GF-D8 (cell line): ENCODE measurements around the gene NLK.
"Not testable (repeated sequence)": the region's sequence is repeated elsewhere in the genome, so short reads cannot be mapped to it uniquely, and the experiment has no call there.

Experiments used
- DNase-seq: peaks from one replicate; lab custom pipeline; 2025; lab: John Stamatoyannopoulos, UW

The NLK gene

GRCh38 chr17:28155405-28155804 lies 112.9 kb downstream of the NLK start:
- not testable (repeated sequence) for DNase-seq

DNA sequence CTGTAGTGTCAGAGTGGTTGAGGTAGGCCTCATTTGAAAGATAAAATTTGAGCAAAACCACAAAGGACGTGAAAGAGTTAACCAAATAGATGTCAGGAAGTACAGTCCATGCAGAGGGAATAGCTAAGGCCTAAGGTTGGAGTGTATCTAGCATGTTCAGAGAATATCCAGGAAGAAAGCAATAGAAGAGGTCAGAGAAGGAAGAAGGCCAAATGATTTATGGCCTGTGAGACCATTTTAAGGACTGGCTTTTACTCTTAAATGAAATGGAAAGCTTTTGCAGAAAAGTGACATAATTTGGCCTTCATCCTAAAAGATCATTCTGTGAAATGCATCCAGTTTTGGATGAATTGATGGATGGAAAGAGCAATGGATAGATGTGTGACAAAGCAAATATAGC lies 116.5 kb downstream of the NLK start:
- no peak for DNase-seq

DNA sequence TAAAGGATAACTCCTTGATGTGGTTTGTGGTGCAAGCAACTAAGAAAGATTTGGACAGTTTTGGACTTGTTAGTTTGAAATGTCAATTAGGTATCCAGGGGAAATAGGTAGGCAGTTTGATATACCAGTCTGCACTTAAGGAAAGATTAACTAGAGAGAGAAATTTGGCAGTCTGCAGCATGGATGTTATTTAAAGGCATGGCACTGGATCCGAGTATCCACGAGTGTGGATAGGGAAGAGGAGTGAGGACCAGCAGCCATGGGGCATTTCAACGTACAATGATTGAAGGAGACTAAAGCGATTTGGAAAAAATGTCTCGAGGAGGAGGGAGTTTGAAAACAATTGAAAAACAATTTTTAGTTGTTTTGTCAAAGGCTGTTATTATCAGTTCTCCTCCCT lies 117.4 kb downstream of the NLK start:
- DNase-seq, result no peak

DNA sequence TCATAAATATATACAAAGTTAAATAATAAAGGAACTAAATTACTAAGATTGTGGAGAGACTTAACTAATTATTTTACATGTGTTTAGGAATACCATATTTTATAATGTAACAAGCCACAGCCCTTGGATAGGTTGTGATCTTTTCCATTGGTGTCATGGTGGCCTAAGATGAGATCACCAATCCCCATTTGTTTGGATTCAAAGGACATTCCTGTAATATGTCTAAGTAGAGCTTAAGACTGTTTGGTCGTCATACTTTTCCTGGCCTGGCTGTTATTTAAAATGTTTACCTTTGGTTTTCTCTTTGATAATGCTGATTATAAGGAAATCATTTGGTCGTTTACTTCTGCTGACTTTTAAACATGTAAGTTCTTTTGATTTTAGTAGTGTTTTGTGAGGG lies 118.1 kb downstream of the NLK start:
- no peak for DNase-seq

- no peak for DNase-seq
These were observed 118.8 kb downstream of the NLK start for GRCh38 chr17:28161311-28161710.

- no peak for DNase-seq
These were observed 124.0 kb downstream of the NLK start for GRCh38 chr17:28166478-28166877.

- DNase-seq, result no peak
These were observed 127.3 kb downstream of the NLK start for GRCh38 chr17:28169621-28170349.

- no peak for DNase-seq
These were observed 128.3 kb downstream of the NLK start for GRCh38 chr17:28170771-28171170.

DNA sequence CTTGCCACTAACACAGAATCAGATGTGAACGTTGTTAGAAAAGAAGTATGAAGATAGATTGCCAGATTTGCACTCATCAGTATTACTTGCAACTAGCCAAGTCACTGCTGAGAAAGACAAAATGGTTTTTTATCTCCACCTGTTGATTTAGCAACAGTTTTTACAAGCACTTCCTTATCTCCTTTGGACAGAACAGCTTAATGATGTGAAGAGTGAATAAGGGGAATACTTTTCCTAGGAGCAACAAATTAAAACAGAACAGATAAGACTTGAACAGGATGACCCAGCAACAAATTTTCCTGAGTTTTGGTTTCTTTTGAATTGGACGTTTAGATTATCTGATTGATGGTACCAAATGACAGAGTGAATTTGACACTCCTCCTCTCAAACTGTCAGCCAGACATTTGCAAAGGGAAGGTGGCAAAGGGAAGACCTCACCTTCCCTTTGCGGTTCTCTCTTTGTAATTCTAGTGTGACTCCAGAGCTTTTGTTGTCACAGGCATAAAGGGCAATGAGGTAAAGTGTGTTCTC lies 130.6 kb downstream of the NLK start:
- DNase-seq, result peak; percentile 84

DNA sequence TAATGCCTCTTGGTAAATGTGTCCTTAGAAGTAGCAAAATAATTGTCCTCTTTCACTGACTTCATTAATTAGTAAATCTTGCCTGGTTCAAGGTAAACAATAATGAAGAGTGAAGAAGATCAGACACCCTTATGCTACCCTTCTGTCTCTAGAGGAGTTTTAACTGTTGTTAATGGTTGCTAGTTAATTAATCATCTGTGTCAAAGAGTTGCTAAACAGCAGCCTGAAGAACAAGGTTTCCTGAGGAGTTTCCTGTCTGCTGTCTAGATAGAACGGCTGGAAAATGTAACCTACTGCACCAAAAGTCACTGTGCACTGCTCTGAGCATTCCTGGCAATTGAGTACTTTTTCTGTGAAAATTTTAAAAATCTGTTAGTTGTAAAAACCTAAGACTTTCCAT lies 131.3 kb downstream of the NLK start:
- DNase-seq, result peak; percentile 67

- peak; percentile 70 for DNase-seq
These were observed 132.0 kb downstream of the NLK start for GRCh38 chr17:28174352-28175046.

- no peak for DNase-seq
These were observed 134.9 kb downstream of the NLK start for GRCh38 chr17:28177351-28177750.

GRCh38 chr17:28178800-28179199 lies 136.3 kb downstream of the NLK start:
- no peak for DNase-seq

DNA sequence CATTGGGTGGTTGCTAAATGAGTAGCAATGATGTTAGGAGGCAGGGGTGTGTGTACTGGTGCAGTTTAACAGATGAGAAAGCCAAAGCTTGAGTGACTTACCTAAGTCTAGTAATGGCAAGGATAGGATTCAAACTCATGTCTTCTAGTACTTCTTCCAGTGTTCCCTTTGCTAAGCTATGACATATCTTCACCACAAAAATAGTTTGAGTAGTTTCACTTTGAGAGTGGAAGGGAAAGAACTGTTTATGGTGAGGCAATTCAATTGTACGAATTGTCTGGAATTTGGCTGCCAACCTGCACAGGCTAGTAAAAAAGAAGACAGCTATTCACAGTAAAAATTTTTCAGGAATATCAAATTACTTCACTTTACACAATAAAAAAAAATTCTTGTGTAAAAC lies 138.0 kb downstream of the NLK start:
- DNase-seq, result no peak

DNA sequence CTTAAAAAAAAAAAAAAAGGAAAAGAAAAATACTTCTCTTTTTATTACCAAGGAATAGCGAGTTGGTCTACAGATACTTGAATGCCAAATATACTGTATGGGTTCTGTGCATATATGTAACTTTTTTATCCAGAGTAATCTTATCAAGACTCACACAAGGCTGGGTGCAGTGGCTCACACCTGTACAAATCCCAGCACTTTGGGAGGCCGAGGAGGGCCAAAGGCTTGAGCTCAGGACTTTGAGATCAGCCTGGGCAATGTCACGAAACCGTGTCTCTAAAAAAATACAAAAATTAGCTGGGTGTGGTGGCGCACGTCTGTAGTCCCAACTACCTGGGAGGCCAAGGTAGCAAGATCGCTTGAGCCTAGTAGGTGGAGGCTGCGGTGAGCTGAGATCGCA lies 139.1 kb downstream of the NLK start:
- DNase-seq, result no peak

DNA sequence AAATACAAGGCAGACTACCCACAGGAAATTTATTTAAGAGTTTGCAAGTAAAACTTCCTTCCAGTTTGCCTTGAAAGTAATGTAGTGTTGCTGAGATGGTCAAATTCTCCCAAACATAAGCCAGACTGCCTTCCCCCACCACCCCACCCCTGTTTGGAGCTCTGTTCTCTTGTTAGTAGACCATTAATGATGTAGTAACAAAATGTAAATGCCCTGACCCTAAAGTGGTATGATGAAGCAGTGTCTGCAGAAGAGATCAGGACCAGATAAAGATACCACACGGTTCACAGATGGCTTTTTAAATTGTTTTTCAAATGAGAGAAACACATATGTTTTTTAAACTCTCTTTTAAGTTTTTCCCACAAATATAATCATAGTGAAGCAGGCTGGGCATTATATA lies 140.1 kb downstream of the NLK start:
- DNase-seq, result no peak

DNA sequence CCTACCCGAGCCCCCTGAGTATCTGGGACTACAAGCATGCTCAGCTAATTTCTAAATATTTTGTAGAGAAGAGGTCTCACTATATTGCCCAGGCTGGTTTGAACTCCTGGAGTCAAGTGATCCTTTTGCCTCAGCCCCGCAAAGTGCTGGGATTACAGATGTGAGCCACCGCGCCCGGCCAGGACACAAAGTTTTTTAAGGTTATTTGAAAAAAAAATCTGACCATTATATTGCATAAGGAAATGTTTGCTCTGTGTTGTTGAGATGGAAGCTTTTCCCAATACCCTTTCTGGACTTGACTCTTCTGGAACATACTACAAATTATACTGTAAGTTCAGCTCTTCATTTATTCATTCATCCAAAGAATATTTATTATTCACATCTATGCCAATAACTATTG lies 143.2 kb downstream of the NLK start:
- no peak for DNase-seq

DNA sequence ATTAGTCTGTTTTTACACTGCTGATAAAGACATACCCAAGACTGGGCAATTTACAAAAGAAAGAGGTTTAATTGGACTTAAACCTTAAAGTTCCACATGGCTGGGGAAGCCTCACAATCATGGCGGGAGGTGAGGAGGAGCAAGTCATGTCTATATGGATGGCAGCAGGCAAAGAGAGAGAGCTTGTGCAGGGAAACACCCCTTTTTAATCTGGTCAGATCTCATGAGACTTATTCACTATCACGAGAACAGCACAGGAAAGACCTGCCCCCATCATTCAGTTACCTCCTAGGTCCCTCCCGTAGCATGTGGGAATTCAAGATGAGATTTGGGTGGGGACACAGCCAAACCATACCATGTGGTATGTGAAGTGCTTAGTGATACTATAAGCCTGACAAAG lies 144.0 kb downstream of the NLK start:
- DNase-seq, result not testable (repeated sequence)

DNA sequence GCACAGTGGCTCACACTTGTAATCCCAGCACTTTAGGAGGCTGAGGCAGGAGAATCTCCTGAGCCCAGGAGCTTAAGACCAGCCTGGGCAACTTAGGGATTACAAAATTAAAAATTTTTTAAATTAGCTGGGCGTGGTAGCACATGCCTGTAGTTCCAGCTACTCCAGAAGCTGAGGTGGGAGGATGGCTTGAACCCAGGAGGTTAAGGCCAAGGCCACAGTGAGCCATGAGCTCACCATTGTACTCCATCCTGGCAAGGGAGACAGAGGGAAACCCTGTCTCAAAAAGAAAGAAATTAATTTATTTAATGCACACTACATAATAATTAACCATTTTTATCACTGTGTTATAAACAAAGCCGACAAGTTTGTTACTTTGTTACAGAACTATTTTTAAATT lies 145.5 kb downstream of the NLK start:
- no peak for DNase-seq

GRCh38 chr17:28188841-28189263 lies 146.4 kb downstream of the NLK start:
- DNase-seq, result no peak

DNA sequence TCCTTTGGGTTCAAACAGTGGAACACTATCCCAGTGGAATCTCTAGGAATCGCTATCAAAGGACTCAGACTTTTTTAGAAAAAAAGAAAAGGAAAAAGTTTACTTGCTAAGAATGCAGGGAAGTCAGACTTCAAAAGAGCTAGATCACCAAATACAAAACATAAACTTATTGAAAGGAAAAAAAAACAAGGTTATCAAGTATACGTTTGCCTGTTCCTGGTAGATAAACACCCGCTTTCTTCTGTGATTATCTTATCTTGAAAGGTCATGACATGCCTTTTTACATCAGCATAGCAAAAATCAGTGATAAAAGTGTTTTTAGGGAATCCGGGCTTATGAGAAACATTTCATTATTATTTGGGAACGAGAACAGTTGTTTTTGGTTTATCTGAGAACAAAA lies 147.2 kb downstream of the NLK start:
- DNase-seq, result no peak

- DNase-seq, result no peak
These were observed 148.5 kb downstream of the NLK start for GRCh38 chr17:28191018-28191417.

DNA sequence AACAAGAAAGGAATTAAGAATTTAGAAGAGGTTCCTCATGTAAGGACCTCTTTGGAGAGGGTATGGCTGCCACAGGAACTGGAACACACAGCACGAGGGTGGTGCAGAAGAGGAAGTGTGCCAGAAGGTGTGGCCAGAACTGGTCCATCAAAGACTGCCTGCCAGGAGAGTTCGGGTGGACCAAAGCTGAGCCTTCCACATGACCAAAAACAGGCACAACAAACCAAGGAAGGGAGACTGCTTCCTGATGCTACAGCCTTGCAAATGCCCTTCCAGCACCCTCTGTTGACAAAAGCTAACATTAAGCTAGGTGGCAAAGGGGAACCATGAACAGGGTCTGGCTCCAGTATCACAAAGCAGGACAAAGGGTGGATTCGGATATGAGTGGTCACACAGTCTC lies 150.8 kb downstream of the NLK start:
- no peak for DNase-seq

- DNase-seq, result no peak
These were observed 151.9 kb downstream of the NLK start for GRCh38 chr17:28194382-28194781.
